Effector memory CD4-positive, alpha-beta T cell (primary cell): ENCODE results near the gene F11R.

ENCODE experiments used
- DNase-seq, 3 donors: peaks; one replicate each; pipeline ENCODE4 v3.0.0-alpha.2; 2020
- H3K27ac ChIP-seq: 2 replicates; pipeline ENCODE4 v1.7.0; 2013; ENCODE audit warnings: mild to moderate bottlenecking, low read length, moderate library complexity; ENCODE audit not compliant: insufficient read depth, poor library complexity, severe bottlenecking
- H3K27me3 ChIP-seq: replicated peaks from 2 replicates; pipeline ENCODE4 v1.7.0; 2013; ENCODE audit warnings: mild to moderate bottlenecking, low read length; ENCODE audit not compliant: insufficient read depth, control insufficient read depth, poor library complexity, severe bottlenecking
- H3K36me3 ChIP-seq: 2 replicates; pipeline ENCODE4 v1.7.0; 2013; ENCODE audit warnings: mild to moderate bottlenecking, low read length, moderate library complexity; ENCODE audit not compliant: control insufficient read depth, insufficient read depth
- H3K4me1 ChIP-seq: 2 replicates; pipeline ENCODE4 v1.7.0; 2013; ENCODE audit warnings: low read length, mild to moderate bottlenecking; ENCODE audit not compliant: control insufficient read depth, insufficient read depth, poor library complexity, severe bottlenecking
- H3K4me3 ChIP-seq: 2 replicates; pipeline ENCODE4 v1.7.0; 2013; ENCODE audit warnings: low read length, low read depth, mild to moderate bottlenecking; ENCODE audit not compliant: insufficient read depth, poor library complexity, severe bottlenecking
- H3K9me3 ChIP-seq: 2 replicates; pipeline ENCODE4 v1.7.0; 2013; ENCODE audit warnings: mild to moderate bottlenecking, low read length, moderate library complexity; ENCODE audit not compliant: control insufficient read depth

F11R gene

GRCh38 chr1:161054805-161055204 lies 33.9 kb upstream of the F11R start:
- H3K27ac ChIP-seq = no peak overlapping the region
- no peak for DNase-seq
- no peaks in the 10 kb centered on the region for H3K27me3 ChIP-seq
- peaks cover 79% of the 10 kb centered on the region for H3K36me3 ChIP-seq
- peaks cover 4% of the 10 kb centered on the region for H3K4me1 ChIP-seq
- H3K4me3 ChIP-seq = no peak overlapping the region
- no peaks in the 10 kb centered on the region for H3K9me3 ChIP-seq

GRCh38 chr1:161054232-161054631 lies 33.3 kb upstream of the F11R start:
- H3K9me3 ChIP-seq = no peaks in the 10 kb centered on the region
- no peak for DNase-seq
- peaks cover 79% of the 10 kb centered on the region for H3K36me3 ChIP-seq
- no peaks in the 10 kb centered on the region for H3K27me3 ChIP-seq
- no peak overlapping the region for H3K27ac ChIP-seq
- no peak overlapping the region for H3K4me3 ChIP-seq
- no peaks in the 10 kb centered on the region for H3K4me1 ChIP-seq

- Histone ChIP-seq H3K4me1 (no peaks in the 10 kb centered on the region), H3K36me3 (peaks cover 89% of the 10 kb centered on the region), H3K4me3 (no peak overlapping the region), H3K27ac (no peak overlapping the region), H3K9me3 (no peaks in the 10 kb centered on the region), H3K27me3 (no peaks in the 10 kb centered on the region)
- no peak for DNase-seq
Measured at GRCh38 chr1:161052899-161053298, 31.9 kb upstream of the F11R start.

- no peak for DNase-seq
- Histone ChIP-seq H3K27me3 (no peaks in the 10 kb centered on the region), H3K9me3 (no peaks in the 10 kb centered on the region), H3K4me3 (no peak overlapping the region), H3K36me3 (peaks cover 81% of the 10 kb centered on the region), H3K4me1 (peaks cover 4% of the 10 kb centered on the region), H3K27ac (peak overlapping the region; percentile 49)
Measured at GRCh38 chr1:161051219-161051618, 30.3 kb upstream of the F11R start.

GRCh38 chr1:161048949-161049722 lies 28.2 kb upstream of the F11R start:
- H3K4me1 ChIP-seq = peaks cover 5% of the 10 kb centered on the region
- peak overlapping the region; percentile 11 for H3K27ac ChIP-seq
- no peaks in the 10 kb centered on the region for H3K9me3 ChIP-seq
- DNase-seq = no peak
- H3K4me3 ChIP-seq = no peak overlapping the region
- no peaks in the 10 kb centered on the region for H3K27me3 ChIP-seq
- H3K36me3 ChIP-seq = peaks cover 64% of the 10 kb centered on the region

- H3K36me3 ChIP-seq = peaks cover 55% of the 10 kb centered on the region
- H3K9me3 ChIP-seq = no peaks in the 10 kb centered on the region
- H3K4me1 ChIP-seq = peaks cover 5% of the 10 kb centered on the region
Measured at GRCh38 chr1:161047436-161048420, 26.8 kb upstream of the F11R start.

GRCh38 chr1:161046605-161047228 lies 25.8 kb upstream of the F11R start:
- DNase-seq = no peak
- Histone ChIP-seq H3K9me3 (no peaks in the 10 kb centered on the region), H3K36me3 (peaks cover 56% of the 10 kb centered on the region)

More at GRCh38 chr1:161047436-161048420, 26.8 kb upstream of the F11R start:
- Histone ChIP-seq H3K4me3 (no peak overlapping the region), H3K27ac (peak overlapping the region; percentile 94), H3K27me3 (no peaks in the 10 kb centered on the region)
- DNase-seq = no peak

GRCh38 chr1:161045736-161046604 lies 25.0 kb upstream of the F11R start, which contains the start of gene USF1:
Gene USF1 (minus strand): TSS chr1:161045977. CDS start chr1:161043275, 2,702 bp downstream.
- DNase-seq = peak; percentile 84 to 90 (median 89)
- Histone ChIP-seq H3K27ac (peak within 1 kb of the TSS; percentile 94), H3K4me3 (peak within 1 kb of the TSS; percentile 98), H3K4me1 (peaks cover 8% of the 10 kb centered on the region), H3K9me3 (no peaks in the 10 kb centered on the region), H3K36me3 (peaks cover 55% of the 10 kb centered on the region), H3K27me3 (no peaks in the 10 kb centered on the region)

More at GRCh38 chr1:161046605-161047228, 25.8 kb upstream of the F11R start:
- Histone ChIP-seq H3K27ac (peak overlapping the region; percentile 94), H3K4me3 (peak overlapping the region; percentile 98), H3K27me3 (no peaks in the 10 kb centered on the region), H3K4me1 (peaks cover 5% of the 10 kb centered on the region)
